Subcutaneous adipose tissue (tissue), 4 donors: ENCODE data around the gene POMT1. TPM values are rescaled to one million over a fixed set of nuclear protein-coding genes. Genes with fewer than 3 reads are reported as not detected.

Experiments
- CTCF ChIP-seq: fragments of 450-650 bp; IDR thresholded peaks from one replicate; pipeline ENCODE4 v1.5.1; 2016; ENCODE audit warnings: low read depth, mild to moderate bottlenecking, control low read depth, antibody characterized with exemption, moderate library complexity
- total RNA-seq, 4 donors: library from RNA; depleted of rRNA; stranded (reverse); fragments of >200 nt; gene quantifications; one replicate each; pipeline ENCODE4 v1.1.0, GENCODE V29; 2016

Gene POMT1
- total RNA-seq, 4 donors from 2014 or later, result 17.0 to 54.3 (median 27.1) TPM

DNA sequence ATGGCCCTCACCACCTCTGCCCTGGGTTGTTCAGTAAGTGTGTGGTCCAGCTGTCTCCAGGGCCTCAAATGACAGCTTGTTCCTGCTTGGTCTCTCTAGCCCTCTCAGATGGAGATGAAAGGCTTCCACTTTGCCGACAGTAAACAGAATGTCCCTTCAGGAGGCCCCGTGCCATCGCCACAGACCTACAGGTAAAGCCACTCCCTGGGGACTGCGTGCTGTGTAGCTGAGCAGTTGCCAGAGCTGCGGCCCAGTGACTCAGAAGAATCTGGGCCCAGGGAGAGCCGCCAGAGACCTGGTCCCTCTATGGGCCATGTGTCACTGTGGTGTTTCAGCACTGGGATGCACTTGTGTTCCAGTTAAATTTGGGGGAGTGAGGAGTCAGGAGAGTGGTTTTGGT, 10.6 kb upstream of the POMT1 start:
- TF ChIP-seq CTCF, result no peak

- TF ChIP-seq CTCF, result no peak
Observed at GRCh38 chr9:131494296-131494870, 8.3 kb upstream of the POMT1 start.

GRCh38 chr9:131495785-131496184, 6.9 kb upstream of the POMT1 start:
- no peak for TF ChIP-seq CTCF

GRCh38 chr9:131496844-131497405, 5.8 kb upstream of the POMT1 start:
- no peak for TF ChIP-seq CTCF

DNA sequence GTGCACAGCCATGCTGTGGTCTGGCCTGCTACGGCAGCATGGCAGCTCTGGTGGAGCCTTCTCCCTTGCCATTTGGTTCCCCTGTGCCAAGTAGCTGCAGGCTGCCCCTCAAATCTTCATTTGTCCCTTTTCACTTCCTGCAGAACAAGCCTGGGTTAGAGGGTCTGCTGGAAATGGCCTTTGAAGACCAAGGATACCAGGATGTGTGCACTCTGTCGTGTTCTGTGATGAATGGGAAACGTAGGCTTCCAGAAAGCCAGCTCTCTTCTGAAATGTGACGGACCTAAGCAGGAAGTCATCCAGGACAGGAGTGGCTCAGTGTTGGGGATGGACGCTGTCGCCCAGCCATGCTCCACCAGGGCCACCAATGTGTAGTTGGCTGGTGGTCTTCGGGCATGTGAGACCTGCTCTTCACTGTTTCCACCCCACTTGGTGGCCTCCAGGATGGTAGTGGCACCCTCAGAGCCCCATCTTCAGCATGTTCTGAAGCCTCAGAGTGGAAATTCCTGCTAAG, 3.4 kb upstream of the POMT1 start:
- no peak for TF ChIP-seq CTCF

- no peak for TF ChIP-seq CTCF
Observed at GRCh38 chr9:131500377-131500776, 2.3 kb upstream of the POMT1 start.

DNA sequence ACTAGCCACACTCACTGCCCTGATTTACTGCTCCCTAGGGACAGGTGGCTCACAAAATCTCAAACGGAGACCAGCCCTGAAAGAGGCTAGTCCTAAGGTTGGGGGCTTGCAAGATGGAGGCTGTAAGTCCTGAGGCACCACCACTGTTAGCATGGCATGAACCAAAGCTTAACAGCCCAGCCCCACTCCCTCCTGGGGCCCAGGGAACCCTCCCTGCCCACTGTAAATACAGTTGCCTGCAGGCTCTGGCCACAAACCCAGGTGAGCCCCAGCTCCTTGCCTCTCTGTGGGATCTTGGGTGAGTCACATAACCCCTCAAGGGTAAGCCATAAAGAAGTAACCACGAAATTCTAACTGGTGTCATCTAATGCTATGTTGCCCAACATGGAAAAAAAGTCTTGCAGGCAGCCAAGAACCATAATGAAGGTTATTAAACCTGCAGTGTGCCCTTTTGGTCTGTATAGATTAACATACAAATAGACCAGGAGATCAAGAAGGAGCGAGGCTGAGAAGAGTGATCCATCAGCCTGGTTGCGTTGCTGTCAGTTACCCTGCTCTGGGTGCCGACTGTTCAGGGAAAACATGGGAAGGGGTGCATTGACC, 1.7 kb upstream of the POMT1 start:
- TF ChIP-seq CTCF, result no peak
